SK-N-SH (cell line): ENCODE data around the gene ISM1. TPM values are rescaled to one million over a fixed set of nuclear protein-coding genes. Genes with fewer than 3 reads are reported as not detected.

ENCODE experiments used
- CTCF ChIA-PET: fragments of 300-600, 350-600 bp; formaldehyde crosslinking; extraction: SDS; loops from one replicate; lab custom pipeline; 2021; lab: Yijun Ruan, JAX
- POLR2A ChIA-PET: fragments of 350-600 bp; sonication (Branson Sonifier 250); formaldehyde crosslinking; extraction: SDS; loops from one replicate; lab custom pipeline; 2020; ENCODE audit warnings: antibody characterized with exemption, inconsistent platforms; lab: Yijun Ruan, JAX
- DNase-seq: peaks from one replicate; pipeline ENCODE4 v3.0.0; 2012
- H2AFZ ChIP-seq: fragments of 200-600 bp; sonication (generic); 2 replicates; pipeline ENCODE4 v1.8.1; 2016; ENCODE audit warnings: antibody characterized with exemption, mild to moderate bottlenecking, low read depth
- H3F3A ChIP-seq: fragments of 200-600 bp; sonication (generic); replicated peaks from 2 replicates; pipeline ENCODE3; 2016; ENCODE audit warnings: antibody characterized with exemption, mild to moderate bottlenecking; ENCODE audit not compliant: insufficient read depth
- H3K27ac ChIP-seq, 2 experiments: fragments of 200-500 bp in 1 of 2; fragments of 200-600 bp in 1 of 2; sonication (Bioruptor generic) in 1 of 2; sonication (generic), shearing (Covaris generic) in 1 of 2; 2 replicates each; pipeline versions ENCODE4 v1.5.1 to v1.6.1; 2014 to 2016; ENCODE audit warnings: low read depth in 2 of 2, inconsistent platforms in 1 of 2, low read length in 1 of 2, mild to moderate bottlenecking in 1 of 2, mixed read lengths in 1 of 2
- H3K27me3 ChIP-seq: fragments of 200-600 bp; sonication (generic), shearing (Covaris generic); 2 replicates; pipeline ENCODE4 v1.6.1; 2016; ENCODE audit warnings: mixed run types; ENCODE audit not compliant: insufficient read depth
- H3K36me3 ChIP-seq, 2 experiments: fragments of 200-500 bp in 1 of 2; fragments of 200-600 bp in 1 of 2; sonication (Bioruptor generic) in 1 of 2; sonication (generic) in 1 of 2; replicated peaks in 1 of 2; 2 replicates each; pipeline versions ENCODE3 to v1.5.1; 2014 to 2016; ENCODE audit warnings: low read length in 1 of 2, mild to moderate bottlenecking in 1 of 2; ENCODE audit not compliant: insufficient read depth in 2 of 2, control insufficient read depth in 1 of 2
- H3K4me1 ChIP-seq, 2 experiments: fragments of 200-500 bp in 1 of 2; fragments of 200-600 bp in 1 of 2; sonication (Bioruptor generic) in 1 of 2; sonication (generic), shearing (Covaris generic) in 1 of 2; 2 replicates each; pipeline versions ENCODE4 v1.5.1 to v1.6.1; 2014 to 2016; ENCODE audit warnings: low read depth in 1 of 2, low read length in 1 of 2, mixed run types in 1 of 2; ENCODE audit not compliant: insufficient read depth in 2 of 2, control insufficient read depth in 1 of 2
- H3K4me2 ChIP-seq: fragments of 200-600 bp; sonication (generic), shearing (Covaris generic); 2 replicates; pipeline ENCODE4 v1.6.1; 2017; ENCODE audit warnings: mixed run types
- H3K4me3 ChIP-seq, 2 experiments: fragments of 200-500 bp in 1 of 2; fragments of 200-600 bp in 1 of 2; sonication (Bioruptor generic) in 1 of 2; sonication (generic), shearing (Covaris generic) in 1 of 2; 2 replicates each; pipeline versions ENCODE4 v1.5.1 to v1.8.1; 2014 to 2016; ENCODE audit warnings: low read depth in 2 of 2, inconsistent platforms in 1 of 2, low read length in 1 of 2, mild to moderate bottlenecking in 1 of 2, mixed read lengths in 1 of 2, moderate library complexity in 1 of 2
- H3K79me2 ChIP-seq: fragments of 200-600 bp; sonication (generic); 2 replicates; pipeline ENCODE4 v1.8.1; 2017; ENCODE audit warnings: mild to moderate bottlenecking; ENCODE audit not compliant: insufficient read depth
- H3K9ac ChIP-seq: fragments of 200-600 bp; sonication (generic); 2 replicates; pipeline ENCODE4 v1.6.1; 2017; ENCODE audit warnings: mixed run types
- H3K9me2 ChIP-seq: fragments of 200-600 bp; sonication (generic); 2 replicates; pipeline ENCODE4 v1.6.1; 2017; ENCODE audit warnings: mixed run types
- H3K9me3 ChIP-seq: fragments of 200-600 bp; sonication (generic); 2 replicates; pipeline ENCODE4 v1.6.1; 2017; ENCODE audit warnings: mixed run types, mild to moderate bottlenecking, moderate library complexity
- H4K20me1 ChIP-seq: fragments of 200-600 bp; sonication (generic); 2 replicates; pipeline ENCODE4 v1.6.1; 2017; ENCODE audit warnings: mild to moderate bottlenecking, mixed run types; ENCODE audit not compliant: insufficient read depth
- EP300 ChIP-seq, 2 experiments: IDR thresholded peaks; 2 replicates each; pipeline versions ENCODE4 v1.4.0 to v1.6.1; 2012; ENCODE audit warnings: borderline replicate concordance in 1 of 2, low read depth in 1 of 2, low read length in 1 of 2
- EZH2phosphoT487 ChIP-seq: fragments of 200-600 bp; sonication (generic); IDR thresholded peaks from 2 replicates; pipeline ENCODE4 v1.6.1; 2017; ENCODE audit warnings: low read depth, mixed run types, mild to moderate bottlenecking, antibody characterized with exemption, moderate library complexity, borderline replicate concordance
- GABPA ChIP-seq: IDR thresholded peaks from 2 replicates; pipeline ENCODE4 v1.4.0; 2012; ENCODE audit warnings: low read depth, mild to moderate bottlenecking
- JUND ChIP-seq: IDR thresholded peaks from 2 replicates; pipeline ENCODE4 v1.4.0; 2012
- MAX ChIP-seq: IDR thresholded peaks from 2 replicates; pipeline ENCODE4 v1.4.0; 2012; ENCODE audit warnings: low read depth
- NFIC ChIP-seq: IDR thresholded peaks from 2 replicates; pipeline ENCODE4 v1.4.0; 2012; ENCODE audit warnings: borderline replicate concordance
- POLR2AphosphoS5 ChIP-seq: IDR thresholded peaks from 2 replicates; pipeline ENCODE4 v1.6.1; 2012; ENCODE audit warnings: low read depth, low read length
- RAD21 ChIP-seq: IDR thresholded peaks from 2 replicates; pipeline ENCODE4 v1.6.1; 2012; ENCODE audit warnings: mild to moderate bottlenecking, low read length
- RCOR1 ChIP-seq: fragments of 150-350 bp; IDR thresholded peaks from 2 replicates; pipeline ENCODE4 v1.6.1; 2017; ENCODE audit warnings: antibody characterized with exemption, low read length
- SMC3 ChIP-seq: IDR thresholded peaks from 2 replicates; pipeline ENCODE4 v1.6.1; 2012; ENCODE audit warnings: low read depth, low read length, improper control_type of control experiment
- TCF12 ChIP-seq: IDR thresholded peaks from 2 replicates; pipeline ENCODE4 v1.4.0; 2012
- TEAD4 ChIP-seq: IDR thresholded peaks from 2 replicates; pipeline ENCODE4 v1.4.0; 2012; ENCODE audit warnings: mild to moderate bottlenecking, borderline replicate concordance; ENCODE audit not compliant: insufficient read depth
- USF2 ChIP-seq: fragments of 150-350 bp; IDR thresholded peaks from 2 replicates; pipeline ENCODE4 v1.6.1; 2017; ENCODE audit warnings: antibody characterized with exemption, low read length, low read depth, borderline replicate concordance
- WGBS: methylation state at CpG from one replicate; pipeline ENCODE4 v1.1.6; 2017; ENCODE audit warnings: low lambda C conversion rate; 5-methylcytosine and 5-hydroxymethylcytosine counted together
- polyA plus RNA-seq, 3 experiments: library from polyadenylated mRNA; depleted of rRNA; stranded (reverse); fragments of >200 nt; gene quantifications; 2 replicates each; pipeline ENCODE4 v1.2.3, GENCODE V29; 2012

ISM1 gene
- polyA plus RNA-seq, 1 of the 3 experiments (the other 2 are of a cell fraction) = not detected

GRCh38 chr20:13274275-13274861 lies 53.3 kb downstream of the ISM1 start:
- H3F3A ChIP-seq = no peaks in the 10 kb centered on the region
- DNase-seq = no peak
- no peaks in the 10 kb centered on the region for H3K9me2 ChIP-seq
- H3K9ac ChIP-seq = no peak overlapping the region
- ChIA-PET POLR2A (no interaction called here), CTCF (interaction anchor here (1.9 kb wide), 1 partner anchor 28 kb away, joined by 6 read pairs; no protein-coding TSS in a partner anchor)
- no peak overlapping the region for H2AFZ ChIP-seq
- H3K9me3 ChIP-seq = no peaks in the 10 kb centered on the region
- no peak overlapping the region for H3K4me3 ChIP-seq
- TF ChIP-seq USF2 = no peak
- TF ChIP-seq TEAD4 = no peak
- no peak for TF ChIP-seq RCOR1
- H3K27me3 ChIP-seq = no peaks in the 10 kb centered on the region
- no peaks in the 10 kb centered on the region for H4K20me1 ChIP-seq
- H3K36me3 ChIP-seq = no peaks in the 10 kb centered on the region
- H3K4me2 ChIP-seq = no peak overlapping the region
- no peaks in the 10 kb centered on the region for H3K79me2 ChIP-seq
- no peak overlapping the region for H3K27ac ChIP-seq
- no peaks in the 10 kb centered on the region for H3K4me1 ChIP-seq
- 47% methylated on average over 17 of the region's 18 CpGs for WGBS

GRCh38 chr20:13276945-13277541 lies 56.0 kb downstream of the ISM1 start:
- Histone ChIP-seq H3K27me3 (no peaks in the 10 kb centered on the region), H3K9me3 (no peaks in the 10 kb centered on the region), H3K4me3 (no peak overlapping the region), H3K4me2 (no peak overlapping the region), H2AFZ (no peak overlapping the region), H3K27ac (no peak overlapping the region), H3K79me2 (no peaks in the 10 kb centered on the region), H4K20me1 (no peaks in the 10 kb centered on the region), H3K9me2 (no peaks in the 10 kb centered on the region), H3F3A (no peaks in the 10 kb centered on the region), H3K4me1 (no peaks in the 10 kb centered on the region), H3K9ac (no peak overlapping the region)
- POLR2A ChIA-PET = no interaction called here
- WGBS = 27% methylated on average over 6 of the region's 6 CpGs
- CTCF ChIA-PET = no interaction called here
- no peak for TF ChIP-seq EP300 (IDR thresholded peaks at IDR 0.05; ENCODE audit: borderline replicate concordance in 1 of 2, low read depth in 1 of 2, low read length in 1 of 2)
- no peak for TF ChIP-seq USF2
- TF ChIP-seq NFIC = no peak
- TF ChIP-seq GABPA = no peak
- TF ChIP-seq JUND = no peak
- no peak for TF ChIP-seq RCOR1
- no peak for TF ChIP-seq RAD21
- no peak for TF ChIP-seq MAX
- no peak for TF ChIP-seq EZH2phosphoT487
- no peak for TF ChIP-seq TCF12
- TF ChIP-seq SMC3 = no peak
- no peak for TF ChIP-seq POLR2AphosphoS5
- TF ChIP-seq, all 33 proteins: peak for 0
- no peaks in the 10 kb centered on the region for H3K36me3 ChIP-seq
- no peak for DNase-seq
